ENCODE measurements around the gene GNB1L.

DNA sequence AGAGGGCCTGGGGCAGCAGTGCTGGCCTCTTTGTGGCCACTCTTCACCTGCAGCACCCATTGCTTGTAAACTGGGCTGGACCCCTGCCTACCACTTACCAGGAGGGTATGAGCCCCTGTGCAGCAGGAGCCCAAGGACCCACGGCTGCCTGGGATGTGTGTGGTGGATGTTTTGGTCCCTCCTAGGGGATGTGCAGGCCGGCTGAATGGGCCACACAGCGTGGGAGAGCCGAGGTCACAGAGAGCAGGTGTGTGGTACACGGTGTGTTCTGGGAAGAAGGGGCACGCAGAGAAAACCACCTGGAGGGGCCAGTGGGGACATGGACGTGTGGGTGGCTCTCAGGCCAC is 19.3 kb upstream of the GNB1L start:
- TF ChIP-seq EZH2phosphoT487 (IDR thresholded peaks at IDR 0.05; ENCODE audit: low read depth): no peak
- TF ChIP-seq, protein P1, sequence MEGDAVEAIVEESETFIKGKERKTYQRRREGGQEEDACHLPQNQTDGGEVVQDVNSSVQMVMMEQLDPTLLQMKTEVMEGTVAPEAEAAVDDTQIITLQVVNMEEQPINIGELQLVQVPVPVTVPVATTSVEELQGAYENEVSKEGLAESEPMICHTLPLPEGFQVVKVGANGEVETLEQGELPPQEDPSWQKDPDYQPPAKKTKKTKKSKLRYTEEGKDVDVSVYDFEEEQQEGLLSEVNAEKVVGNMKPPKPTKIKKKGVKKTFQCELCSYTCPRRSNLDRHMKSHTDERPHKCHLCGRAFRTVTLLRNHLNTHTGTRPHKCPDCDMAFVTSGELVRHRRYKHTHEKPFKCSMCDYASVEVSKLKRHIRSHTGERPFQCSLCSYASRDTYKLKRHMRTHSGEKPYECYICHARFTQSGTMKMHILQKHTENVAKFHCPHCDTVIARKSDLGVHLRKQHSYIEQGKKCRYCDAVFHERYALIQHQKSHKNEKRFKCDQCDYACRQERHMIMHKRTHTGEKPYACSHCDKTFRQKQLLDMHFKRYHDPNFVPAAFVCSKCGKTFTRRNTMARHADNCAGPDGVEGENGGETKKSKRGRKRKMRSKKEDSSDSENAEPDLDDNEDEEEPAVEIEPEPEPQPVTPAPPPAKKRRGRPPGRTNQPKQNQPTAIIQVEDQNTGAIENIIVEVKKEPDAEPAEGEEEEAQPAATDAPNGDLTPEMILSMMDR (IDR thresholded peaks at IDR 0.05; ENCODE audit: low read depth, low read length): no peak
